Trophoblast cell (in vitro differentiated cells and primary cell): ENCODE measurements around the gene GALNTL6.
A peak's percentile ranks its signal among the peaks of the same experiment; 100 is the strongest.

ENCODE experiments used
- DNase-seq, 2 donors: peaks; one replicate each; pipeline ENCODE4 v3.0.0-alpha.2; 2016
- H2AFZ ChIP-seq: 2 replicates; pipeline ENCODE4 v1.6.1; 2013; ENCODE audit warnings: low read length, moderate library complexity, mild to moderate bottlenecking; ENCODE audit not compliant: insufficient read depth, poor library complexity
- H2AK5ac ChIP-seq: 2 replicates; pipeline ENCODE4 v1.6.1; 2013; ENCODE audit warnings: mild to moderate bottlenecking, low read length
- H2BK120ac ChIP-seq: 2 replicates; pipeline ENCODE4 v1.6.1; 2013; ENCODE audit warnings: low read length, mild to moderate bottlenecking, moderate library complexity; ENCODE audit not compliant: insufficient read depth, poor library complexity
- H2BK12ac ChIP-seq: 2 replicates; pipeline ENCODE4 v1.6.1; 2013; ENCODE audit warnings: mild to moderate bottlenecking, low read length, moderate library complexity
- H2BK5ac ChIP-seq: 2 replicates; pipeline ENCODE4 v1.6.1; 2013; ENCODE audit warnings: low read length, low read depth, moderate library complexity, mild to moderate bottlenecking; ENCODE audit not compliant: poor library complexity
- H3K14ac ChIP-seq: 2 replicates; pipeline ENCODE4 v1.6.1; 2013; ENCODE audit warnings: mild to moderate bottlenecking, low read length
- H3K18ac ChIP-seq: 2 replicates; pipeline ENCODE4 v1.6.1; 2013; ENCODE audit warnings: mild to moderate bottlenecking, low read length
- H3K23ac ChIP-seq: 2 replicates; pipeline ENCODE4 v1.6.1; 2013; ENCODE audit warnings: low read length
- H3K27ac ChIP-seq: 2 replicates; pipeline ENCODE4 v1.5.1; 2013; ENCODE audit warnings: low read depth, mild to moderate bottlenecking, inconsistent platforms, low read length, moderate library complexity
- H3K27me3 ChIP-seq: 2 replicates; pipeline ENCODE4 v1.6.1; 2013; ENCODE audit warnings: inconsistent platforms, mild to moderate bottlenecking, low read length, moderate library complexity; ENCODE audit not compliant: insufficient read depth
- H3K36me3 ChIP-seq, 2 experiments: 1 replicate in 1 of 2; 2 replicates in 1 of 2; pipeline ENCODE4 v1.6.1; 2013; ENCODE audit warnings: low read length in 2 of 2, mild to moderate bottlenecking in 2 of 2, moderate library complexity in 1 of 2; ENCODE audit not compliant: insufficient read depth in 2 of 2, control insufficient read depth in 1 of 2
- H3K4ac ChIP-seq: 2 replicates; pipeline ENCODE4 v1.6.1; 2013; ENCODE audit warnings: low read depth, mild to moderate bottlenecking, low read length, moderate library complexity
- H3K4me1 ChIP-seq, 2 experiments: 1 replicate in 1 of 2; 2 replicates in 1 of 2; pipeline ENCODE4 v1.6.1; 2013; ENCODE audit warnings: low read length in 2 of 2, mild to moderate bottlenecking in 2 of 2, moderate library complexity in 1 of 2; ENCODE audit not compliant: insufficient read depth in 2 of 2, control insufficient read depth in 1 of 2
- H3K4me2 ChIP-seq: 2 replicates; pipeline ENCODE4 v1.6.1; 2013; ENCODE audit warnings: inconsistent platforms, mild to moderate bottlenecking, low read length, moderate library complexity
- H3K4me3 ChIP-seq: 2 replicates; pipeline ENCODE4 v1.5.1; 2013; ENCODE audit warnings: mild to moderate bottlenecking, low read depth, low read length, inconsistent platforms
- H3K79me1 ChIP-seq: one replicate; pipeline ENCODE4 v1.6.1; 2013; ENCODE audit warnings: low read length
- H3K79me2 ChIP-seq: 2 replicates; pipeline ENCODE4 v1.6.1; 2013; ENCODE audit warnings: low read length, mild to moderate bottlenecking; ENCODE audit not compliant: control insufficient read depth, insufficient read depth, poor library complexity
- H3K9ac ChIP-seq: 2 replicates; pipeline ENCODE4 v1.6.1; 2013; ENCODE audit warnings: mild to moderate bottlenecking, low read length
- H3K9me3 ChIP-seq: 2 replicates; pipeline ENCODE4 v1.6.1; 2013; ENCODE audit warnings: low read depth, mild to moderate bottlenecking, control low read depth, inconsistent platforms, low read length; ENCODE audit not compliant: insufficient read depth
- H4K12ac ChIP-seq: 2 replicates; pipeline ENCODE4 v1.6.1; 2013; ENCODE audit warnings: low read depth, mild to moderate bottlenecking, low read length, moderate library complexity
- H4K8ac ChIP-seq: 2 replicates; pipeline ENCODE4 v1.6.1; 2013; ENCODE audit warnings: low read depth, mild to moderate bottlenecking, low read length, moderate library complexity
- H4K91ac ChIP-seq: one replicate; pipeline ENCODE4 v1.6.1; 2013; ENCODE audit warnings: low read depth, mild to moderate bottlenecking, low read length, moderate library complexity
- WGBS: extraction: QIAGEN DNeasy Blood & Tissue Kit; methylation state at CpG from one replicate; pipeline ENCODE4 v1.1.7; 2013; ENCODE audit warnings: missing lambda C conversion rate; ENCODE audit not compliant: insufficient read length, insufficient coverage; ENCODE audit errors: extremely low coverage; 5-methylcytosine and 5-hydroxymethylcytosine counted together

Gene GALNTL6

GRCh38 chr4:173073939-173074500 lies 1260.8 kb downstream of the GALNTL6 start:
- H2BK5ac ChIP-seq = no peak overlapping the region
- no peak for DNase-seq
- H3K79me2 ChIP-seq = no peaks in the 10 kb centered on the region
- peak overlapping the region; percentile 74 for H3K27ac ChIP-seq
- no peak overlapping the region for H4K91ac ChIP-seq
- H3K23ac ChIP-seq = no peak overlapping the region
- no peak overlapping the region for H2AK5ac ChIP-seq
- H4K8ac ChIP-seq = no peak overlapping the region
- no peak overlapping the region for H3K4ac ChIP-seq
- H3K18ac ChIP-seq = no peak overlapping the region
- H2AFZ ChIP-seq = no peak overlapping the region
- H3K36me3 ChIP-seq = no peaks in the 10 kb centered on the region
- H3K4me2 ChIP-seq = peak overlapping the region; percentile 7
- H3K9me3 ChIP-seq = peaks cover 6% of the 10 kb centered on the region
- WGBS = no CpG with 5 or more reads among the region's 1 CpG
- H3K79me1 ChIP-seq = no peaks in the 10 kb centered on the region
- H2BK12ac ChIP-seq = no peak overlapping the region
- no peak overlapping the region for H2BK120ac ChIP-seq
- H3K9ac ChIP-seq = no peak overlapping the region
- H3K27me3 ChIP-seq = no peaks in the 10 kb centered on the region
- H3K14ac ChIP-seq = no peak overlapping the region
- no peaks in the 10 kb centered on the region for H3K4me1 ChIP-seq
- no peak overlapping the region for H4K12ac ChIP-seq
- no peak overlapping the region for H3K4me3 ChIP-seq

GRCh38 chr4:173074501-173074946 lies 1261.3 kb downstream of the GALNTL6 start:
- Histone ChIP-seq H4K12ac (no peak overlapping the region), H2BK12ac (no peak overlapping the region)

GRCh38 chr4:173076903-173077634 lies 1263.9 kb downstream of the GALNTL6 start:
- no peaks in the 10 kb centered on the region for H3K36me3 ChIP-seq
- H3K23ac ChIP-seq = no peak overlapping the region
- H4K12ac ChIP-seq = no peak overlapping the region
- no peak overlapping the region for H3K4me3 ChIP-seq
- H3K4me2 ChIP-seq = no peak overlapping the region
- no peak overlapping the region for H3K4ac ChIP-seq
- H3K9ac ChIP-seq = no peak overlapping the region
- H3K18ac ChIP-seq = no peak overlapping the region
- H2BK5ac ChIP-seq = no peak overlapping the region
- WGBS = no CpG with 5 or more reads among the region's 3 CpGs
- H3K9me3 ChIP-seq = no peaks in the 10 kb centered on the region
- H3K4me1 ChIP-seq = no peaks in the 10 kb centered on the region
- no peak overlapping the region for H4K8ac ChIP-seq
- H3K14ac ChIP-seq = no peak overlapping the region
- no peak overlapping the region for H2BK120ac ChIP-seq
- H3K79me1 ChIP-seq = no peaks in the 10 kb centered on the region
- no peak overlapping the region for H2BK12ac ChIP-seq
- no peak overlapping the region for H2AFZ ChIP-seq
- no peak for DNase-seq
- H3K79me2 ChIP-seq = no peaks in the 10 kb centered on the region
- H3K27me3 ChIP-seq = no peaks in the 10 kb centered on the region
- H2AK5ac ChIP-seq = no peak overlapping the region
- H3K27ac ChIP-seq = no peak overlapping the region
- no peak overlapping the region for H4K91ac ChIP-seq

More at GRCh38 chr4:173074501-173074946, 1261.3 kb downstream of the GALNTL6 start:
- H3K79me2 ChIP-seq = no peaks in the 10 kb centered on the region
- H3K27ac ChIP-seq = peak overlapping the region; percentile 44
- H3K9me3 ChIP-seq = peaks cover 6% of the 10 kb centered on the region
- H3K4me2 ChIP-seq = peak overlapping the region; percentile 4
- H3K18ac ChIP-seq = no peak overlapping the region
- peak; percentile 69 to 82 for DNase-seq
- H3K27me3 ChIP-seq = no peaks in the 10 kb centered on the region
- no peak overlapping the region for H2AFZ ChIP-seq
- H3K4ac ChIP-seq = no peak overlapping the region
- WGBS = no CpG with 5 or more reads among the region's 3 CpGs
- H3K23ac ChIP-seq = no peak overlapping the region
- no peak overlapping the region for H3K9ac ChIP-seq
- H3K36me3 ChIP-seq = no peaks in the 10 kb centered on the region
- no peaks in the 10 kb centered on the region for H3K79me1 ChIP-seq
- no peak overlapping the region for H4K91ac ChIP-seq
- no peak overlapping the region for H3K4me3 ChIP-seq
- H3K14ac ChIP-seq = no peak overlapping the region
- no peaks in the 10 kb centered on the region for H3K4me1 ChIP-seq
- H4K8ac ChIP-seq = no peak overlapping the region
- H2AK5ac ChIP-seq = no peak overlapping the region
- no peak overlapping the region for H2BK120ac ChIP-seq
- H2BK5ac ChIP-seq = no peak overlapping the region

- no peak overlapping the region for H3K4me2 ChIP-seq
These were observed 1274.9 kb downstream of the GALNTL6 start for GRCh38 chr4:173088144-173088543.

More at GRCh38 chr4:173088144-173088543, 1274.9 kb downstream of the GALNTL6 start:
- Histone ChIP-seq H2BK5ac (no peak overlapping the region), H3K27me3 (no peaks in the 10 kb centered on the region), H4K8ac (no peak overlapping the region), H2BK12ac (no peak overlapping the region), H4K91ac (no peak overlapping the region), H2AFZ (no peak overlapping the region), H3K27ac (no peak overlapping the region), H3K9me3 (no peaks in the 10 kb centered on the region), H4K12ac (no peak overlapping the region), H3K9ac (no peak overlapping the region), H3K36me3 (no peaks in the 10 kb centered on the region), H3K4ac (no peak overlapping the region), H3K4me3 (no peak overlapping the region), H3K4me1 (no peaks in the 10 kb centered on the region), H3K79me2 (no peaks in the 10 kb centered on the region), H3K14ac (no peak overlapping the region), H3K79me1 (no peaks in the 10 kb centered on the region), H2BK120ac (no peak overlapping the region), H2AK5ac (no peak overlapping the region), H3K23ac (no peak overlapping the region), H3K18ac (no peak overlapping the region)
- no peak for DNase-seq
